Measurements from ENCODE around the gene FER. TPM values are rescaled to one million over a fixed set of nuclear protein-coding genes. Genes with fewer than 3 reads are reported as not detected.
"Not testable (repeated sequence)": the region's sequence is repeated elsewhere in the genome, so short reads cannot be mapped to it uniquely, and the experiment has no call there.

FER gene
- total RNA-seq (2014; rRNA removed; shearing (Covaris generic)) = 23.3 and 29.3 TPM in 2 replicates

DNA sequence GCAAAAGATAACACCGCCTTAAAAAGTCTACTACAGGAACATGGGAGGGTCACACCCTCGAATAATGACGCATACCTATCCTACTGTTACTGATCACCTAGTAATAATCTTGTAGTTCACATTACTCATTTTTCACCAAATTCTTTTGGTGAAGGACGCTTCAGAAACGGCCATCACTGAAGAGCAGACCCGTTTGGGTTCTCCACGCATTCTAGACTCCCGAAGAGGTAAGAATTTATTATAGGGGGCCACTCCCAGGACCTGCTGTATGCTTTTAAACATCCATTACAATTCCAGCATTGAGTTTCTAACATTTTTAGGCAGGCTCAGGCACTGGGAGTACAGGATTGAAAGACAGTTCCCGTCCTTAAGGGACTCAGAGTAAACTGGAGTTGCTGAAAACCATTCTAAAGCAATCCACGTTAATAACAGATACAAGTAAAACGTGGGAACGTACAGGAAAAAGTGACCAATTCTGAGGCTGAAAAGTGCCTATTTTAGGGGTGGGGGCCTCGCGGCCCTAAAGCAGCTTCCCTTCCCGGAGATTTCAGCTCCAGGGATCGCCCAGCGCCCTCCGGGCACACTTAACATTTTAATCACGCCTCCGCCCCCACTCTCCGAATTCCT lies at the start of gene FER:
FER (plus strand) TSS at position 124 of the 627 bp plus-strand sequence. CDS start 50,286 bp downstream, outside the sequence.
- DNase-seq (ENCODE audit: low spot score) = peak; percentile 60

DNA sequence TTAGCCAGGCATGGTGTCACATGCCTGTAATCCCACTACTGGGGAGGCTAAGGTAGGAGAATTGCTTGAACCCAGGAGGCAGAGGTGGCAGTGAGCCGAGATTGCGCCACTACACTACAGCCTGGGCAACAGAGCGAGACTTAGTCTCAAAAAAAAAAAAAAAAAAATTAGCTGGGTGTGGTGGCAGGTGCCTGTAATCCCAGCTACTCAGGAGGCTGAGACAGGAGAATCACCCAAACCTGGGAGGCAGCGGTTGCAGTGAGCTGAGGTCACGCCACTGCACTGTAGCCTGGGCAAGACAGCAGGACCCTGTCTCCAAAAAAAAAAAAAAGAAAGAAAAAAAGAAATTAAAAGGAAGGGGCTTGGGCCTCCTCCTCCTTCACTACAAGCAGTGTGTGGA lies 47.3 kb upstream of the FER start:
- not testable (repeated sequence) for DNase-seq (ENCODE audit: low spot score)

DNA sequence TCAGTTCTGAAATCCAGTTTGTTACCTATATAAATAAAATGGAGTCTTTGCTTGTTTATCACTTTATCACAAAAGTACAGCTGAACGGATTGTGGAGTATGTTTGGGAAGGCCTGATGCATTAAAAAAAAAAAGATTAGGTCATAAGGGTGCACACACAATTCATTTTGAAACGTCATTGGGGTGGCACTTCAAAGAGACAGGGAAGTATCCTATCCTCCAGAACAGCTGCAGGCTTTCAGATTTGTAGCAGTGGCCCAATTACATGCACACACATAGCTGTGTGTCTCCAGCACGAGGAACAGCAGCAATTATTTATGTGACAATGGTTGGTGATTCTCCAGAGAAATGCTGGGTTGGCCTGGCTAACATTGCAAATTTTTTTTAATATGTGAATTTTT lies 46.8 kb upstream of the FER start:
- DNase-seq (ENCODE audit: low spot score) = no peak

DNA sequence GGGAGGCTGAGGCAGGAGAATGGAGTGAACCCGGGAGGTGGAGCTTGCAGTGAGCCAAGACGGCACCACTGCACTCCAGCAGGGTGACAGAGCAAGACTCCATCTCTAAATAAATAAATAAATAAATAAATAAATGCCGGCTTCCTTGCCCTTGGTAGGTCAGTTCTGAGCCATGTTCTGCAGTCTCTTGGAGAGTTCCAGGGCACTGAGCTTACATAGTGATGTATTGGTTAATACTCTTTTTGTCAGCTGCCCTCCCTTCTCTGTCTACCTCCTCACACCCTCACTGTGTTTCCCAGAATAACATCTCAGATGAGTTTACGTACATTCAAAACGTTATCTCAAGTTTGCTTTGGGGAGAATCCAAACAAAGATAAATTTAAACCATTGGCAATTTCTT lies 45.2 kb upstream of the FER start:
- no peak for DNase-seq (ENCODE audit: low spot score)

DNA sequence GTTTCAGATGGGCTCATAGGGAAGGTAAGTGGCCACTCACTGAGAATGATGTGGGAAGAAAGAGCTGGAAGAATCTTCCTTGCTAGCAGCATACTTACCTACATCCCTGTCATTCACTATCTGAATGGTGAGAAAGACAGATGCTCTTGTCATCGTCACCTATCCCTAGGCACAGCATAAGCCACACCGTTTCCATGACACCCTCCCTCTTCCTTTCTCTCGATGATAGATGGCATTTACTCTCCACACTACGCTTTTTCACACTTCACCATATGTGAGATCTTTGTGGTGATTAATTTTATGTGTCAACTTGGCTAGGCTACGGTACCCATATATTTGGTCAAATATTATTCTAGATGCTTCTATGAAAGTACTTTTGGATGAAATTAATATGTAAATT lies 44.4 kb upstream of the FER start:
- DNase-seq (ENCODE audit: low spot score) = no peak

DNA sequence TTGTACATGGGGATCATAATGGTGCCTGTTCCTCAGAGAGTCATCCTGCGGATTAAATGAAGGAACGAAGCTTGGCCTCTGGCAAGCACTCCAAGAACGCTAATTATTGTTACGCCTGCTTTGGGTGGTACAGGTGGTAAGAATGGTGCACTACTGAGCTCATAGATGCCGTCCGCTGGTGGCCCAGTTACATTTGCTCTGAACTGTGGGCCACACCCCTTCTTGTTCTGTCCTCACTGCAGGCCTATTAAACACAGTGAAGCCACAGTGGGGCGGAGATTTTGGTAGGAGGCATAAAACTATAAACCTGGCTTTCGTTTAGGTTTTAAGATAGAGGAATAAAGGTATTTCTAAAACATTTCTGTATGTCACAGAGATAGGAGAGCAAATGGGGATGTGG lies 40.6 kb upstream of the FER start:
- no peak for DNase-seq (ENCODE audit: low spot score)

DNA sequence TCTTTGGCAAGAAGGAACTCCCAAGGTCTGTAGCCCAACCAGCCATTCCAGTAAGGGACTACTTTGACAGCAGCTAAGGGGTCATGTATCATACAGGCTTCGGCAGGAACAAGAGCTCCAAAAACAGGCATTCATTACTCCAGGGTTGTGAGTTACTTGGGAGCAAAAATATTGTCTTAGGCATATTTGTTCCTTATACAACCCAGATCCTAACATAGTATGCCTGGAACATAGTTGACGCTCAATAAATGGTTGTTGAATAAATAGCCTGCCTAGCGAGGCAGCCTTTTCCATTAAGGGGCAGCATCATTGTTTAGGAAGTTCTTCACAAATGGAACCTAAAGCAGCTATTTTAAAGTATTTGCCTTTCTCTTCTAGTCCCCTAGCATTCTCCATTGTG lies 35.8 kb upstream of the FER start:
- no peak for DNase-seq (ENCODE audit: low spot score)

DNA sequence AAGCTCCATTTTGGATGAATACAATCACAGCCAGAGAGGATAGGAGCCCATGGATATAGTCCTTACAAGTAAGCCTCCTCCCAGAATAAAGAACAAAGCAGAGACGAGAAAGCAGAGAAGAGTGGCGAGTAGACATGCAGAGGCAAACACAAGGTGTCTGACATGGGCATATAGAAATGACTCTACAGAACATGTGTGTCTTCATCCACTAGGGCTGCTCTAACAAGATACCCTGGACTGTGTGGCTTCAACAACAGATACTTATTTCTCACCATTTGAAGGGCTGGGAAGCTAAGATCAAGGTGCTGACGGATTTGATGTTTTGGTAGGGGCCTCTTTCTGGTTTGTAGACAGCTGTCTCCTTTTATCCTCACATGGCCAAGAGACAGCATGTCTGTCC lies 32.3 kb upstream of the FER start:
- no peak for DNase-seq (ENCODE audit: low spot score)

DNA sequence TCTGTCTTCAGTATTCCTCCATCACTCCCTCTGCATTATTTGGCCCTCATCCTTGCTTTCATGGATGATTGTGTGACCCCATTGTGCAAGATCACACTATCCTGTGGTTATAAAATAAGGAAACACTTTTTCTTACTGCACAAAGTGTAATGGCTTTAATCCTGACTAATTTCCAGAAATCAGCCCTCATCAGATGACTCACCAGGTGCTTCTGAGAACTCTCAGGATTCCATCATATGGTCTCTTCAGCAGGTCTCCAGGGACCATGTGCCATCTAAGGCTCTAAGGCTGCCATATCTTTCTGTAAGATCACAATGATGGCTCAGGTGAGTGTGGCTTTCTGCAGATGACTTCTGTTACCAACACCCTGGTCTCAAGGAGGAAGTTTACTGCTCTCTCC lies 27.3 kb upstream of the FER start:
- no peak for DNase-seq (ENCODE audit: low spot score)

DNA sequence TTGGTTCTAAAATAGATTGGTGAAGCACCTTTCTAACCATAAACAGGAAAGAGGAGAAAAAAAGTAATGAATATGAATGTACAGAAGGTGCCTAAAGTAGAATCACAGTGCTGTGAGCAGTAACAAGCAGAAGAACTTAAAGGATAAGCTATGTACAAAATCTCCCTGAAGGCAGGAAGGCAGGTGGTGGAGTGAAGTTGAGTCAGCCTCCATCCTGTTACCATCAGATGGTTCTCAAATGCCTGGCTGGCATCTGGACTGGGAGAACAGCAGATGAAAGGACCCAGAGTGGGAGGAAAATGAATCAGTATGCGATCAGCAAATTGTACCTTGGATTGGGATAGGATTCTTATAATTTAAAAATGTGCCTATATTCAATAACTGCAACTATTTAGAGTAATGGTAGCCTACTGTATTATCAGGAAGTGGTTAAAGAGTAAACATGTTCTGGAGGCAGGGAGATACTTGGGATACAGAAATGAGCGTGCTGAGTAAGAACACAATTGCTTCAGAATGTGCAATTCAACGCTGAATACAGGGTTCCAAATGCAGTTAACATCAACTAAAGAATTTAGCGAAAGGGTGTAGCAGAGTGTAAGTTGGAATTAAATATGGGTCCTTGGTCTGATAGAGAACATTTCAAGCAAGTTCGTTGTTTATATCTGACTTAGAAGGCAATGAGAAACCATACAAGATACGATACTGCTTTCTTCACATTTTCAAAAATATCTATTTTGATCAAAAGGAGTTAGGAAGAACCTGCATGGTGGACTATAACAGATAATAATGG lies 21.1 kb upstream of the FER start:
- no peak for DNase-seq (ENCODE audit: low spot score)

DNA sequence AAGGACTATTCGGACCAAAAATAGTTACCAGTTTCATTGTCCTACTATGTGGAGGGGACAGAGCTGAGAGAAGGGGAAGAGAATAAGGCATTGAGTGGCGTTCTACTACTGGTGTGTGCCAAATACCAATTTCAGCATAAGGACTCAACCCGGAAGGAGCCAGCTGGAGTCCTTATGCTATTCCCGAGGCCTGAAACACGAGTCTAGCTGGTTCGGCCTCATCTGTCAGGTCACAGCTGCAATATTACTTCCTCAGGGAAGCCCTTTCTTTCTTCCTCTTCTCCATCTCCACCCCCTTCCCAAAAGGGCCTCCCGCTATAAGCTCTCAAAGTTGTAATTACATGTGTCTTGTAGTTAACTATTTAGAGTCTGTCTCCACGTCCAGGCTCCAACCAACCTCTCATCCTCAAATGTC lies 20.5 kb upstream of the FER start:
- DNase-seq (ENCODE audit: low spot score) = no peak

DNA sequence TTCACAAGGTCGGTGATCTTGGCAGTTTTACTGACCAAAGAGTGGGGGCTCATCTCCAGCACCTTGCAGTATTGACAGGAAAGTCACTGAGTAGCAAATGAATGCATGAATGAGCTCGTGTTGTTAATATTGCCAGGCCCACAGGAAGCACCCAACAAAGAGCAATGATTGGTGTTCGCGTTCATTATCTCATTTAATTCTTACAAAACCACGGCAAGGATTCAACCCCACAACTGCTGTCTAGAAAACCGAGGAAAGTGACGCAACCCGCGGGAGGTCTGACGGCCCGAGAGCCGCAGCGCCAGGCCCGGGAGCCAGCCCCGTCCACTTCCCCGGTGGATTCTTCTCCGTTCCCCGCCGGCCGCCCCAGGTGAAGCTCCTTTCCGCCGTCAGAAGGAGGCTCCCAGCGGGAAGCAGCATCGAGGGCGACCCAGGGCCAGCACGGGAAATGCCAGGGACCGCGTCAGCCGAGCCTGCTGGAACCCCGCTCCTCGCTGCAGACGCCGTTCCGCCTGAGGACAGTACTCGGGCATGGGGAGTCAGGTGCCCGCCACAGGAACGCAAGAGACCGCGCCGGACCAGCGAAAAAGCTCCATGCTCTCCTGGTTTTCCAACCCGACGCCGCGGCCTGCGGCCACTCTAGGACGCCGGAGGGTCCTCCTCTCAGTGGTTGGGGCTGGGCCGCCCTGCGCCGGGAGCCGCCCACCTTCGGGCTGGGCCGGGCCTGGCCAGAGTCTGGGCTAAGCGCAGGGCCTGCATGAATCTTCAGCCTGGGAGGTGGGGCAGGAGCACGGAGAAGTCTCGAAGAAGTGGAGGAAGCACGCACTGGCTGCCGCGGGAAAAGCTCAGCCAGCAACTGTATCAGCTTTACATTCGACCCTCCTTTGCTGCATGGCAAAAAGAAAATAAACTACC lies 19.8 kb upstream of the FER start:
- DNase-seq (ENCODE audit: low spot score) = peak; percentile 91

DNA sequence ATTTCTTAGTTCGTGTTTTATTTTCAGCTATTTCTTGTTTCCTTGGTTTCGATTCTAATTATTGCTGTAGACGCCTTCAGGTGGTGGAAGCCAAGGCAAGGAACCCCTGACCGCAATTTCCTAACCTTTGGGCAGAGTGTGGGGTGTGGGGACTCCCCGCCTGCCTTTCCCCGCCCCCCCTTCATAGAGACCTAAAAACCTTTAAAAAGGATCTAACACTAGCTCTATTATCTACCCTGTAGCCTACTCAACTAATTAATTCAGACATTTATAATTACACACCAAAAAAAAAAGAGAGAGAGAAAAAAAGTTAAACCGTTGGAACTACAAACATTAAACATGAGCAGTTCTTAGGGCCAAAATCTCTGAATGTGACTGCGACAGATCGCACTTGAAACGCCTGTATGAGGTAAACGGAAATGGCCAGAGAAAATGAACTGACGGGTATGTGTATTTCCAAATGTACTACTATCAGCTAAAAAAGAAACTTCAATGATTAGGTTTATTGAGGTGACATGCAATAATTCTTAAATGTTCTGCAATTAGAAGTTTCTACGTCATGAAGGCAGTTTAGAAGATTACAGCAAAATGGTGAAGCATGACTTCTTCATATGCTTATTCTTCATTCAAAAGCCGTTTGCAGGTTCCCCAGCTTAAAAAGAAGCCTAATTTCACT lies 19.0 kb upstream of the FER start:
- no peak for DNase-seq (ENCODE audit: low spot score)

DNA sequence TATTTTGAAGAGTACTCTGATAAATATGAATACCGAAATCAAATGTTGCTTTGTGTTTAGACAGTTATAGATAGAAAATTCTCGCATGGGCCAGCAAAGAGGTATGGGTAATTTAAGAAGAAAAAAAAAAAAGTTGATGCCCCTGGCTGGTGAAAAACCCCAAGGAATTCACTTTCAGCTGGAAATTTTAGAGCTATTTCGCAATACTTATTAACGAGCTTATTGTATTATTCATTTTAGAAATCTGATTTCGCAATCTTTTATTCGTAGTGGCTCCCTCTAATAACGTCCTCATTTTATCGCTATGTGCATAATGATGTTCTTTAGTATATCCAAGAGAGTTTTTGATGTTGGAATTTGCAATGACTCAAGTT lies 18.5 kb upstream of the FER start:
- no peak for DNase-seq (ENCODE audit: low spot score)

DNA sequence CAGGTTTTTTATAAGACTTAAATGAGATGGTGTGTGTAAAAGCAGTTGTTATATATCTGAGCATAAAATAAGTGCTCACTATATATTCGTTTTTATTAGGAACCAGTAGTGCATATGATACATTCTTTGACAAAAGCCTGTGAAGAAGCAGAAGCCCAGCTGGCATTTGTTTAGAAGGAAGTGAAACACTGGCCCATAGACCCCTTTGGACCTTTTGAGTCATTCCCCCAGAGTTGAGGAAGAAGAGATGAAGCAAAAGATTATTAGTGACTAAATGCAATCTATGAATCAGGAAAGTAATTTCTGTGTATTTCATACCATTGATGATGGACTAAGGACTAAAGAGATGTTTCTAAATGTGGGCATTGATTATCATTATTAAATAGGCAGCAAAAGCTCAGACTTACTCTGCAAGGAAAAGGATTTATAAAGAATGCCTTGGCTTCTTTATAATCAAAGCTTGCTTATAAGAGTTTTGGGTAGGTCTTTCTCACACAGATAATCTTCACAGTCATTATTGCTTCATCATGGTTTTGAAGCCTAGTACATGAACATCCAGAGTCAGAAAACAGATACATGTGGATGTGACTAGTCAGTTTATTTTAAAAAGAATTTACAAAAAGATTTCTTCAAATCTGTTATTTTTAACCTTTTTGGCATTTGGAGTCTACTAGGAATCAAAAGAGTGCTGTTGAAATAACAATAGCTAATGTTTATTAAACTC lies 16.9 kb upstream of the FER start:
- no peak for DNase-seq (ENCODE audit: low spot score)

DNA sequence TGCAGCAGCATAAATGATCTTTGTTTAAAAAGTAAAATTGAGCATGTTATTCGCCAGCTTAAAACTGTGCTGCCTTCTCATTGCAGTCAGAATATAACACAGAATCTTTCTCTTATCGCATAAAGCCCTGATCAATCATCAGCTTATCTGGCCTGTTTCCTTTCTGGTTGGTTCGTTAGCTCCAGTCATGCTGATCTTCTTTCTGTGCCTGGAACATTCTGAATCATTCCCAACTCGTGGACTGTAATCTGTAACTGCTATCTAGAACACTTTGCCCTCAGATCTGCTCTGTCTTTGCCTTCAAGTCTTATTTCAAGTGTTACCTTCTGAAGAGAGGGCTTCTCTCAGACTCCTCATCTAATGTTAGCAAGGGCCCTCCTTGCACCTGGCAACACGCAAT lies 11.9 kb upstream of the FER start:
- DNase-seq (ENCODE audit: low spot score) = no peak

DNA sequence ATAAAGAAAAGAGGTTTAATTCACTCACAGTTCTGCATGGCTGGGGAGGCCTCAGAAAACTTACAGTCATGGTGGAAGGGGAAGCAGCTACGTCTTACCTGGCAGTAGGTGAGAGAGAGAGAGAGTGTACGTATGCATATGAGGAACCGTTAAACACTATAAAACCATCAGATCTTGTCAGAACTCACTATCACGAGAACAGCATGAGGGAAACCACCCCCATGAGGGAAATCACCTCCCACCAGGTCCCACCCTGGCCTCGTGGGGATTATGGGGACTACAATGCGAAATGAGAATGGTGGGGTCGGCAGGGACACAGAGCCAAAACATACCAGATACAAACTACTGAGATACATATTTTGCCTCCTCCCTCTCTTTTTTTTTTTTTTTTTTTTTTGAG lies 10.8 kb upstream of the FER start:
- no peak for DNase-seq (ENCODE audit: low spot score)

DNA sequence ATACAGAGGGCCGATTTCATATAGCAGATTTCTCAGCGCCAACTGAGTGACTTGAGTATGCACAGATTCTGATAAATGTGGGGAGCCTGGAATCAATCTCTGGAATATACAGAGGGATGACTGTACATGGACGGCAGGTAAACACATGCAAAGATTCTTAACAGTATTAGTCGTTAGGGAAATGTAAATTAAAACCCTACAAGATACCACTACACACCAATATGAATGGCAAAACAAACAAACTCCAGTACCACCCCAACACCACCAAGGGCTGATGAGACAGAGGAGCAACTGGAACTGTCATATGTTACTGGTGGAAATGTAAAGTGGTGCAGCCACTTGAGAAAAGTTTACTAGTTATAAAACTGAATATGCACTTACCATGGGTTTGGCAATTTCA lies 8.3 kb upstream of the FER start:
- no peak for DNase-seq (ENCODE audit: low spot score)

DNA sequence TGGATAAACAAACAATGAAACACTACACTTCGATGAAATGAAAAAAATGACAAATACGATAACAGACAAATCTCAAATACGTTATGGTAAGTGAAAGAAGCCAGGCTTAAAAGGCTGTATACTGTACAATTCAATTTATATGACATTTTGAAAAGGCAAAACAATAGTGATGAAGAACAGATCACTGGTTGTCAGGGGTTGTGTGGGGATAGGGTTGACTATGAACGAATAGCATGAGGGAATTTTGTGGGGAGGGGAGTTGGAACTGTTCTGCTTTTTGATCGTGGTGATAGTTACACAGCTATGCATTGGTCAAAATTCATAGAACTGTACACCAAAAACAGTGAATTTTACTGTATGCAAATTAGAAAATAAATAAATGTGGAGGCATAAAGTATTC lies 7.8 kb upstream of the FER start:
- DNase-seq (ENCODE audit: low spot score) = no peak

DNA sequence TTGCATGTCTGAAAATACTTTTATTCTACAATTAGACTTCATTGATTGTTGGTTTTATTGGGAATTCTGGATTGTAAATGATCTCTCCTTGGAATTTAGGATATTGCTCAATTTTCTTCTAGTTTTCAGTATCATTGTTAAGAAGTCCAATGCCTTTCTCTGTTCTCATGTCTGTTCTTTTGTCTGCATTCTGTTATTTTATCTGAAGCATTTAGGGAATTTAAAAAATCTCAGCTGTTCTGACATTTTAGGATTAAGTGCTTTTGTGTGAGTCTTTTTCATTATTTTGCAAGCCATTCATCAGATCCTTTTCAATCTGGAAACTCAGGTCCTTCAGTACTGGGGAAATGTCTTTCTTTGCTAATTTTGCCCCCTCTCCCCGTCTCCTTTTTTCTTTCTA lies 4.4 kb upstream of the FER start:
- no peak for DNase-seq (ENCODE audit: low spot score)

DNA sequence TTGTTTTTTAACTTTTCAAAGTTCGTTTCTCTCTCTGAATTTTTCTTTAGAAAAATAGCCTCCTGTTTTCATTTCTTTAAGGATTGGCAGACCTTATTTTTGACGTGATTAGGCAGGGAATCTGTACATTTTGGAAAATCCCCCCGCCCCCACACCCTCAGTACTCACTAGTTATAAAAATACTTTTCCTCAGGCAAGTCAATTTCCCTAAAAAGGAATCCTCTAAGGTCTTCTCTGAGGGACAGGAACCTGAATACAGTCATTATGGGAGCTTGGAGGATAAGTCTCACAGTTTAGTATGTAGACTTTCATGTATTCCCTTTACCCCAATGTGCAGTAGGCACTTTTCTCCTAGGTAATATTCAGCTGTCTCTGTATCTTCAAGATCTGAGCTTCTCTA lies 3.9 kb upstream of the FER start:
- no peak for DNase-seq (ENCODE audit: low spot score)

Data from H4 (cell line).